CD4-positive, alpha-beta T cell (primary cell): ENCODE results near the gene ARL8A. TPM values are rescaled to one million over a fixed set of nuclear protein-coding genes. Genes with fewer than 3 reads are reported as not detected.

Source experiments
- ATAC-seq: fragments of 200-7000 bp; cut with Tn5 transposase; one replicate; pipeline ENCODE4 v1.10.0; 2022; ENCODE audit warnings: mild to moderate bottlenecking; ENCODE audit not compliant: poor library complexity
- CTCF ChIA-PET: fragments of 350-600 bp; sonication (Branson Sonifier 250); formaldehyde crosslinking; loops from one replicate; lab custom pipeline; 2021; ENCODE audit warnings: antibody characterized with exemption, inconsistent platforms; lab: Charles Lee
- POLR2A ChIA-PET: fragments of 350-600 bp; sonication (Branson Sonifier 250); formaldehyde crosslinking; loops from one replicate; lab custom pipeline; 2021; ENCODE audit warnings: antibody characterized with exemption, inconsistent platforms; lab: Charles Lee
- DNase-seq, 14 experiments: peaks; one replicate each; pipeline ENCODE4 v3.0.0-alpha.2; 2013 to 2020; ENCODE audit warnings: mixed read lengths in 2 of 14
- H3K27ac ChIP-seq, 2 donors: one replicate each; pipeline versions ENCODE4 v1.5.1 to v1.7.0; 2013; ENCODE audit warnings: low read length in 2 of 2, low read depth in 1 of 2, mild to moderate bottlenecking in 1 of 2
- H3K27me3 ChIP-seq, 2 experiments: 1 replicate in 1 of 2; 2 replicates in 1 of 2; pipeline versions ENCODE4 v1.6.1 to v1.7.0; 2013; ENCODE audit warnings: low read length in 2 of 2, control low read depth in 1 of 2, mild to moderate bottlenecking in 1 of 2, moderate library complexity in 1 of 2; ENCODE audit not compliant: insufficient read depth in 2 of 2, control insufficient read depth in 1 of 2
- H3K36me3 ChIP-seq: one replicate; pipeline ENCODE4 v1.6.1; 2013; ENCODE audit warnings: low read length, control low read depth; ENCODE audit not compliant: insufficient read depth
- H3K4me1 ChIP-seq: one replicate; pipeline ENCODE4 v1.6.1; 2013; ENCODE audit warnings: low read length, control low read depth; ENCODE audit not compliant: insufficient read depth
- H3K4me3 ChIP-seq: one replicate; pipeline ENCODE4 v1.5.1; 2013; ENCODE audit warnings: mild to moderate bottlenecking, low read length, moderate library complexity
- H3K9me3 ChIP-seq, 2 experiments: 1 replicate in 1 of 2; 2 replicates in 1 of 2; pipeline versions ENCODE4 v1.6.1 to v1.7.0; 2013; ENCODE audit warnings: low read length in 2 of 2, mild to moderate bottlenecking in 2 of 2, control low read depth in 1 of 2, moderate library complexity in 1 of 2; ENCODE audit not compliant: control insufficient read depth in 1 of 2, insufficient read depth in 1 of 2
- H3K27ac Mint-ChIP-seq: one replicate; pipeline ENCODE4 v1.8.0; 2020; ENCODE audit warnings: mixed read lengths
- H3K27me3 Mint-ChIP-seq: one replicate; pipeline ENCODE4 v1.8.0; 2021; ENCODE audit warnings: mixed read lengths
- H3K36me3 Mint-ChIP-seq: one replicate; pipeline ENCODE4 v1.8.0; 2021; ENCODE audit warnings: low read depth, mixed read lengths
- H3K4me1 Mint-ChIP-seq: one replicate; pipeline ENCODE4 v1.8.0; 2021; ENCODE audit warnings: low read depth, mixed read lengths
- H3K4me3 Mint-ChIP-seq: one replicate; pipeline ENCODE4 v1.8.0; 2020; ENCODE audit warnings: mild to moderate bottlenecking, mixed read lengths
- H3K9me3 Mint-ChIP-seq: one replicate; pipeline ENCODE4 v1.8.0; 2020; ENCODE audit warnings: mixed read lengths
- CTCF ChIP-seq: fragments of 200-600 bp; IDR thresholded peaks from one replicate; pipeline ENCODE4 v1.8.0; 2022; ENCODE audit warnings: antibody characterized with exemption, mild to moderate bottlenecking
- intact Hi-C, 2 experiments: fragments of 100-400 bp; cut with DNase I in 1 of 2; cut with micrococcal nuclease in 1 of 2; formaldehyde crosslinking; loops; one replicate each; pipeline versions ENCODE4 v1.15.1 to v1.9.0; 2023 to 2025; cut with DNase I, micrococcal nuclease
- total RNA-seq, 174 experiments: library from RNA in 2 of 174; stranded (reverse) in 2 of 174; gene quantifications; one replicate each; pipeline ENCODE4 v1.2.3 and lab custom pipeline; 2021 to 2026

The ARL8A gene
- total RNA-seq, 2 experiments from 2014 or later, result 73.5 to 73.8 TPM

GRCh38 chr1:202163281-202164270 is 19.0 kb upstream of the ARL8A start:
- no peak for TF ChIP-seq CTCF
- peak in 3 of 14 experiments; percentile 12 to 36 (median 22) for DNase-seq
- intact Hi-C loops, result no loop called here
- peaks cover 81% of the 10 kb centered on the region for H3K4me1 ChIP-seq
- Mint-ChIP-seq H3K4me3 (peak overlapping the region; percentile 68), H3K36me3 (peaks cover 20% of the 10 kb centered on the region), H3K27ac (peak overlapping the region; percentile 99), H3K27me3 (no peaks in the 10 kb centered on the region), H3K9me3 (no peaks in the 10 kb centered on the region), H3K4me1 (peaks cover 79% of the 10 kb centered on the region)
- H3K36me3 ChIP-seq, result peaks cover 1% of the 10 kb centered on the region
- H3K27ac ChIP-seq, result peak overlapping the region in 1 of 2 donors; percentile 18
- POLR2A ChIA-PET, result interaction anchor here (1.0 to 4.9 kb wide), 3 partner anchors 9 to 178 kb away, joined by 3 to 66 read pairs (median 8); partner anchors contain the start of genes ARL8A and UBE2T
- H3K9me3 ChIP-seq, result no peaks in the 10 kb centered on the region
- H3K4me3 ChIP-seq, result peak overlapping the region; percentile 89
- no peak for ATAC-seq
- no peaks in the 10 kb centered on the region for H3K27me3 ChIP-seq
- CTCF ChIA-PET, result interaction anchor here (0.5 to 4.5 kb wide), 2 partner anchors 8 to 1174 kb away, joined by 3 to 22 read pairs; no protein-coding TSS in a partner anchor

GRCh38 chr1:202162418-202163280 is 18.1 kb upstream of the ARL8A start:
- intact Hi-C loops, result no loop called here
- Mint-ChIP-seq H3K27me3 (no peaks in the 10 kb centered on the region), H3K4me3 (peak overlapping the region; percentile 99), H3K9me3 (no peaks in the 10 kb centered on the region), H3K27ac (peak overlapping the region; percentile 99), H3K4me1 (peaks cover 89% of the 10 kb centered on the region), H3K36me3 (peaks cover 27% of the 10 kb centered on the region)
- TF ChIP-seq CTCF, result no peak
- peak overlapping the region; percentile 55 to 97 for H3K27ac ChIP-seq
- CTCF ChIA-PET, result interaction anchor here (0.5 to 4.5 kb wide), 4 partner anchors 7 to 1175 kb away, joined by 3 to 22 read pairs (median 6); no protein-coding TSS in a partner anchor
- no peaks in the 10 kb centered on the region for H3K27me3 ChIP-seq
- POLR2A ChIA-PET, result interaction anchor here (0.6 to 4.9 kb wide), 7 partner anchors 8 to 1141 kb away, joined by 3 to 66 read pairs (median 7); partner anchors contain the start of genes ARL8A, PPP1R12B and UBE2T
- peaks cover 8% of the 10 kb centered on the region for H3K36me3 ChIP-seq
- no peak for ATAC-seq
- peaks cover 91% of the 10 kb centered on the region for H3K4me1 ChIP-seq
- no peaks in the 10 kb centered on the region for H3K9me3 ChIP-seq
- peak in 4 of 14 experiments; percentile 48 to 67 (median 60) for DNase-seq
- peak overlapping the region; percentile 89 for H3K4me3 ChIP-seq

GRCh38 chr1:202162047-202162417 is 17.5 kb upstream of the ARL8A start:
- peaks cover 96% of the 10 kb centered on the region for H3K4me1 ChIP-seq
- ChIA-PET CTCF (interaction anchor here (0.8 to 3.2 kb wide), 2 partner anchors 9 to 31 kb away, joined by 3 to 8 read pairs; no protein-coding TSS in a partner anchor), POLR2A (interaction anchor here (0.8 to 4.9 kb wide), 5 partner anchors 8 to 1140 kb away, joined by 3 to 66 read pairs (median 7); partner anchors contain the start of genes ARL8A and PPP1R12B)
- H3K9me3 ChIP-seq, result no peaks in the 10 kb centered on the region
- H3K27ac ChIP-seq, result peak overlapping the region; percentile 94 to 97
- Mint-ChIP-seq H3K27ac (peak overlapping the region; percentile 99), H3K4me1 (peaks cover 93% of the 10 kb centered on the region), H3K36me3 (peaks cover 33% of the 10 kb centered on the region), H3K27me3 (no peaks in the 10 kb centered on the region), H3K4me3 (peak overlapping the region; percentile 99), H3K9me3 (no peaks in the 10 kb centered on the region)
- no peaks in the 10 kb centered on the region for H3K27me3 ChIP-seq
- H3K4me3 ChIP-seq, result peak overlapping the region; percentile 89
- ATAC-seq, result no peak
- intact Hi-C loops, result no loop called here
- peaks cover 14% of the 10 kb centered on the region for H3K36me3 ChIP-seq
- TF ChIP-seq CTCF, result no peak
- peak in 6 of 14 experiments; percentile 29 to 77 (median 45) for DNase-seq
